Activated CD4-positive, alpha-beta T cell treated with anti-CD3 and anti-CD28 coated beads, Interleukin-2, amount 10 ng/mL, durations not matched to agents 7 days and 5 days (primary cell): Measurements from ENCODE around the gene CAB39L. TPM values are rescaled to one million over a fixed set of nuclear protein-coding genes. Genes with fewer than 3 reads are reported as not detected.

ENCODE experiments used
- CTCF ChIA-PET: fragments of 350-600 bp; sonication (Branson Sonifier 250); formaldehyde crosslinking; loops from one replicate; lab custom pipeline; 2021; ENCODE audit warnings: antibody characterized with exemption; lab: Charles Lee
- POLR2A ChIA-PET: fragments of 350-600 bp; sonication (Branson Sonifier 250); formaldehyde crosslinking; loops from one replicate; lab custom pipeline; 2021; ENCODE audit warnings: antibody characterized with exemption; lab: Charles Lee
- DNase-seq: peaks from one replicate; pipeline ENCODE4 v3.0.0-alpha.2; 2020
- H3K27ac Mint-ChIP-seq: one replicate; pipeline ENCODE4 v1.8.0; 2021; ENCODE audit warnings: mild to moderate bottlenecking, moderate library complexity, mixed read lengths
- H3K27me3 Mint-ChIP-seq: one replicate; pipeline ENCODE4 v1.8.0; 2021; ENCODE audit warnings: mixed read lengths
- H3K36me3 Mint-ChIP-seq: one replicate; pipeline ENCODE4 v1.8.0; 2021; ENCODE audit warnings: low read depth, mixed read lengths
- H3K4me1 Mint-ChIP-seq: one replicate; pipeline ENCODE4 v1.8.0; 2021; ENCODE audit warnings: mixed read lengths
- H3K4me3 Mint-ChIP-seq: one replicate; pipeline ENCODE4 v1.8.0; 2021; ENCODE audit warnings: mild to moderate bottlenecking, moderate library complexity, mixed read lengths
- H3K9me3 Mint-ChIP-seq: one replicate; pipeline ENCODE4 v1.8.0; 2021; ENCODE audit warnings: mixed read lengths
- total RNA-seq, 2 experiments: library from RNA; stranded (reverse); gene quantifications; one replicate each; pipeline ENCODE4 v1.2.3, GENCODE V29; 2021

The CAB39L gene
- total RNA-seq, 2 experiments from 2014 or later, result 3.1 to 3.5 TPM

DNA sequence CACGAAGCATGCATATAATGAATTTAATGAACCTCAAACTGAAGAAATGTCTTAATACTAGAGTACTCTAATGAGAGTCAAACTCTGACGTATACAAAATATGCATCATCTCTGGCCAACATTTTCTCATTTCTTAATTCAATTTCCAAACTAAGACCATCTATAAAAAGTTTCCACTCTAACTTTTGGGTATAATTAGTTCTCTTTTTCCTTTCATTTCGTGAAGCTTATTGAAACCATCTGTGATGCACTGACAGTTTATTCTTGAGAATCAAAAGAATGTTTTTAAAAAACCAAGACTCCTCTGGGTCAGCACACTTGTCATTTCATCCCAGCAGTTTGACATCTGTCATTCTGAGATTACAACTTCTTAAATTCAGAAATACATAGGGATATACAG is 90.0 kb downstream of the CAB39L start:
- H3K9me3 Mint-ChIP-seq, result no peaks in the 10 kb centered on the region
- ChIA-PET POLR2A (no interaction called here), CTCF (no interaction called here)
- no peaks in the 10 kb centered on the region for H3K4me1 Mint-ChIP-seq
- no peaks in the 10 kb centered on the region for H3K27me3 Mint-ChIP-seq
- no peak for DNase-seq
- no peak overlapping the region for H3K27ac Mint-ChIP-seq
- H3K4me3 Mint-ChIP-seq, result no peak overlapping the region
- H3K36me3 Mint-ChIP-seq, result no peaks in the 10 kb centered on the region

DNA sequence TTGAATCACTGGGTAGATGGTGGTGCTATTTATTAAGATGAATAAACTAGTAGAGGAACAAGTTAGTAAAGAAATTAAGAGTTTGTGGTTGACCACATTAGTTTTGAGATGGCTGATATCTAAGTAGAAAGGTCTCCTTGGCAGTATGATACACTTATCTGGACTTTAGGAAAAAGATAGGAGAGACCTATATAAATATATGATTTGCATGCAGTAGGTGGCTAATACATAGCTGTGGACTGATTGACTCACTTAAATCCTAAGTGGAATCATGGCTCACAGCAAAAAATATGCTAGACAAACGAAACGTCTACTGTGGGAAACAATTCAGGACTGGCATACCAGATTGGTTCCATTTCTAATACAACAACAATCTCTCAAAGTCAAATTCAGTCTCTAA is 92.0 kb downstream of the CAB39L start:
- Mint-ChIP-seq H3K4me1 (no peaks in the 10 kb centered on the region), H3K27ac (no peak overlapping the region), H3K36me3 (no peaks in the 10 kb centered on the region), H3K27me3 (no peaks in the 10 kb centered on the region), H3K9me3 (no peaks in the 10 kb centered on the region), H3K4me3 (no peak overlapping the region)
- ChIA-PET POLR2A (no interaction called here), CTCF (interaction anchor here (1.4 kb wide), 1 partner anchor 32 kb away, joined by 3 read pairs; no protein-coding TSS in a partner anchor)
- no peak for DNase-seq

DNA sequence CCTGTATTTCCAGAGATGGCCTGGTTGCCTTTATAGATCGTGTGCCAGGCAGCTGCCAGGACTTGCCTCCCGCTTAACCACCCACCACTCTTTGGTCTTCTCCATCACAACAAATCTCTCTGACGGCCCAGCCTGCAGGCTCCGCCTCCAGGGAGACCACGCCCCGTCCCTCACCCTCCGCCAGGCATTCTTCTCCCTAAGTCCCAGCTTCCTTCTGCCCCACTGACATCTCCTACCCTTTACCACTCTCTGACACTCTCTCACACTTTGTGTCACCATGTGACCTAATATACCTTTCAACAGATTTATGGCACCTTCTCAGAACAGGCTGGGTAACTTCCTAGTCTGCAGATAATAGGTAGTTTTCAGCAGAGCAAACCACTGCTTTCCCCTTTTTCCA is 95.1 kb downstream of the CAB39L start:
- DNase-seq, result no peak
- no peaks in the 10 kb centered on the region for H3K27me3 Mint-ChIP-seq
- POLR2A ChIA-PET, result interaction anchor here (0.6 kb wide), 1 partner anchor 65 kb away, joined by 5 read pairs; no protein-coding TSS in a partner anchor
- no peaks in the 10 kb centered on the region for H3K36me3 Mint-ChIP-seq
- no peaks in the 10 kb centered on the region for H3K4me1 Mint-ChIP-seq
- CTCF ChIA-PET, result interaction anchor here (1.4 kb wide), 1 partner anchor 43 kb away, joined by 5 read pairs; no protein-coding TSS in a partner anchor
- no peaks in the 10 kb centered on the region for H3K9me3 Mint-ChIP-seq
- H3K4me3 Mint-ChIP-seq, result no peak overlapping the region
- H3K27ac Mint-ChIP-seq, result no peak overlapping the region

DNA sequence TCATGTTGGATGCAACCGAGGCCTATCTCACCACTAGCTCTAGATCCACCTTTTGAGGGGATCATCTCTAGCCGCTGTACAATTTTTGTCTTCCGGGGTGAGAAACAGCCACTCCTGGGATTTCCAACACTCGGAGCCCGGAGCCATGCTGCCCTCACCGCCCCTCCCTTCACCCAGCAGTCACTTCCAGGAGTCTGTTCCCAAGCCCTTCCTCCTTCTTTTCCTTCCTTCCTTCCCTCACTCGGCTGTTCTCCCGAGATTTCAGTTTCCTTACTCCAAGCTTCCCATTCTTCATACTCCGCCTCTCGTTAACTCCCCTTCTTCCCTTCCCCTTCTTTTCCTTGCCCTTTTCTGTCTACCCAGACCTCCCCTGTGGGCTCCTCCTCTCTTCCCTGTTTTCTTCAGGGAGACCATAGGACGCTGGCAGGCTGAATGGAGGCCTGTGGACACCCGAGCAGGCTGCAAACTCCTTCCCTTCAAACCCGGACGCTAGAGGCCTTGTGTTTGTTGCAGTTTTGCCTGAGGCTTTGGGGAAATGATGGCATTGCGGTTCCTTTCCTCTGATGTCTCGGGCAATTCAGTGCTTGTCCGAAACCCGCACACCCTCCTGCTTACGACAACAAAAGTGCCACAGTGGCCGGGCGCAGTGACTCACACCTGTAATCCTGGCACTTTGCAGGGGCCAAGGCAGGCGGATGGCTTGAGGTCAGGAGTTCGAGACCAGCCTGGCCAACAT is 96.0 kb downstream of the CAB39L start:
- CTCF ChIA-PET, result interaction anchor here (1.4 kb wide), 1 partner anchor 42 kb away, joined by 5 read pairs; no protein-coding TSS in a partner anchor
- no peaks in the 10 kb centered on the region for H3K4me1 Mint-ChIP-seq
- no peak overlapping the region for H3K4me3 Mint-ChIP-seq
- H3K9me3 Mint-ChIP-seq, result no peaks in the 10 kb centered on the region
- POLR2A ChIA-PET, result no interaction called here
- H3K27ac Mint-ChIP-seq, result no peak overlapping the region
- no peak for DNase-seq
- no peaks in the 10 kb centered on the region for H3K27me3 Mint-ChIP-seq
- H3K36me3 Mint-ChIP-seq, result no peaks in the 10 kb centered on the region

DNA sequence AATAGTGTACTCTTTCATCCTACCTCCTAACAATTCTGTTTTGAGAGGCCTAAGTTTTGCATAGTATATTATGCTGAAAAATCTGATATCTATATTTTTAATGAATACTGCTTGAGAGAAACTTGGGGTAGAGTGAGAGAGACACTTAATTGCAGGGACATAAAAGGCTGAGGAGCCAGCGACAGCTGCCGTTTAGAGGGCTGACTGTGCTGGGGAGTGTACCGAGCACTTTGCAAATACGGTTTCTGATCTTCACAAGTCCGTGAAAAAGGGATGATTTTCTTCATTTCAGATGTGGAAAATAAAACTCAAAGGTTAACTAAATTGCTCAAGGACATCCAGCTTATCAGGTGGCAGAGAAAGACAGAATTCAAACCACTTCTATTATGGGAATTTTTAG is 97.4 kb downstream of the CAB39L start:
- Mint-ChIP-seq H3K27me3 (no peaks in the 10 kb centered on the region), H3K9me3 (no peaks in the 10 kb centered on the region), H3K27ac (no peak overlapping the region), H3K4me1 (no peaks in the 10 kb centered on the region), H3K36me3 (no peaks in the 10 kb centered on the region), H3K4me3 (no peak overlapping the region)
- ChIA-PET POLR2A (no interaction called here), CTCF (interaction anchor here (0.6 kb wide), 1 partner anchor 1048 kb away, joined by 5 read pairs; no protein-coding TSS in a partner anchor)
- no peak for DNase-seq

DNA sequence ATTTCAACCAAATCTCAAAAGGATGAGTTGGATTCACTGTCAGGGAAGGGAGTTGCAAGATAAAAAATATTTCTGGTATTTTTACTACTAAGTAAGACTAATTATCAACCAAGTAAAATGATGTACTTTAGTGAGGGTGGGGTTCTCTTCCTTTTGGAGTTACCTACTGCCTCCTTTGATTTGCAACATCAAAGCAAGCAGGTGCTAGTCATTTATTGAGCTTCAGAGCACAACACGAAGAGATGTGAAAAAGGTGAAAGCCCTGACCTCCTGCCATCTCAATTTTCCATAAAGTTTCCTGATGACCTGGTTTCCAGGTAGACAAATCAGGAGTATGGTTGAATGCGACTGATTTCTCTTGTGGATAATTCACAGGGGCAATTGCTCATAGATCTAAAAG is 100.1 kb downstream of the CAB39L start:
- ChIA-PET POLR2A (no interaction called here), CTCF (interaction anchor here (0.6 kb wide), 1 partner anchor 54 kb away, joined by 3 read pairs; no protein-coding TSS in a partner anchor)
- Mint-ChIP-seq H3K4me1 (no peaks in the 10 kb centered on the region), H3K27ac (no peak overlapping the region), H3K4me3 (no peak overlapping the region), H3K9me3 (no peaks in the 10 kb centered on the region), H3K36me3 (no peaks in the 10 kb centered on the region), H3K27me3 (no peaks in the 10 kb centered on the region)
- no peak for DNase-seq

DNA sequence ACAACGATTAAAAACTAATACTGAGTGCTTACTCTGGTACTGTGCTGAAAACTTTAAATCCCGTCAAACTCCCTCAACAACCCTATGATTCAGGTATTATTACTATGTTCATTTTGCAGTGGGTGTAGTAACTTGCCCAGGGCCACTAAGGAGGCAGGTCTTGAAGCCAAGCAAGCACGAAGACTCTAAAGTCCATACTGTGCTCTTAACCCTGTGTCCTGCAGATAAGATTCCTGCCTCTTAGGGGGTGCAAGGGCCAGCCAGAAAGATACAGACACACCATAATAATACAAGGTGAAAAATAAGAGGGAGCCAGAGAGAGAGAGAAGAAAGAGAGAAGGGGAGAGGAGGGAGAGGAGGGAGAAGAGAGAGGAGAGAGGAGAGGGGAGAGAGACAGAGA is 100.6 kb downstream of the CAB39L start:
- POLR2A ChIA-PET, result no interaction called here
- no peaks in the 10 kb centered on the region for H3K27me3 Mint-ChIP-seq
- H3K4me3 Mint-ChIP-seq, result no peak overlapping the region
- no peak overlapping the region for H3K27ac Mint-ChIP-seq
- H3K4me1 Mint-ChIP-seq, result no peaks in the 10 kb centered on the region
- no peaks in the 10 kb centered on the region for H3K36me3 Mint-ChIP-seq
- no peak for DNase-seq
- no peaks in the 10 kb centered on the region for H3K9me3 Mint-ChIP-seq
- CTCF ChIA-PET, result interaction anchor here (0.6 kb wide), 1 partner anchor 54 kb away, joined by 3 read pairs; no protein-coding TSS in a partner anchor

DNA sequence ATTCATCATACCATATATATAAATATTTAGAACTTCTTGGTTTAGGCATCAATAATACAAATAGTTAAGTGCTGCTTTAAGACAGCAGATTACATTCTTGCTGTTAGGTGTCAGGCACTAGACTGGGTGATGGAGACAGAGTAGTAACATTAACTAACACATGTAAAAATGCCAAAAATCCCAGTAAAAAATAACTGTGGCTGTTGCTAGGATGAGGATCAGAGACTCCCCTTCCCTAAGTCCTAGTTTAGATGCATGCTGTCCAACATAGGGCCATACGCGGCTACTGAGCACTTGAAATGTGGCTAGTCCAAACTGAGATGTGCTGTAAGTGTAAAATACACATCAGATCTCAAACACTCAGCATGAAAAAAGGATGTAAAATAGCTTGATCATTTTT is 101.4 kb downstream of the CAB39L start:
- no peak for DNase-seq
- H3K27me3 Mint-ChIP-seq, result no peaks in the 10 kb centered on the region
- H3K4me3 Mint-ChIP-seq, result no peak overlapping the region
- H3K27ac Mint-ChIP-seq, result no peak overlapping the region
- no peaks in the 10 kb centered on the region for H3K36me3 Mint-ChIP-seq
- CTCF ChIA-PET, result no interaction called here
- H3K4me1 Mint-ChIP-seq, result no peaks in the 10 kb centered on the region
- H3K9me3 Mint-ChIP-seq, result no peaks in the 10 kb centered on the region
- POLR2A ChIA-PET, result no interaction called here

DNA sequence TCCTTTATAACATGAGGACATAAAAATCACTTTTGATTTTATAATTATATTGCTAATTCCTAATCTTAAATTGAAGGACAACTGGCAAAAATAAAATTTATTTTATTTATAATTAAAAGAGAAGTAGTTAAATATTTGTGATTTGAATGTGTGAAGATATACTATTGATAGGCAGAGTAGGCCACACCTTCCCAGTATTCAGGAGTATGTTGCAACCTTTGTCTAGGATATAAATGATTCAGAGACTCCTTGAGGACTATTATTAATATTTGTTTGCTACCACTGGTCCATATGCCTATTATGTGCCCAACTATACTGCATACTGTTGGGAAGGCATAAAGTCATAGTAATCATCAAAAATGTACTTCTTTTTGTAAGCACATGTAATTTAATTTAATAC is 101.9 kb downstream of the CAB39L start:
- H3K36me3 Mint-ChIP-seq, result no peaks in the 10 kb centered on the region

DNA sequence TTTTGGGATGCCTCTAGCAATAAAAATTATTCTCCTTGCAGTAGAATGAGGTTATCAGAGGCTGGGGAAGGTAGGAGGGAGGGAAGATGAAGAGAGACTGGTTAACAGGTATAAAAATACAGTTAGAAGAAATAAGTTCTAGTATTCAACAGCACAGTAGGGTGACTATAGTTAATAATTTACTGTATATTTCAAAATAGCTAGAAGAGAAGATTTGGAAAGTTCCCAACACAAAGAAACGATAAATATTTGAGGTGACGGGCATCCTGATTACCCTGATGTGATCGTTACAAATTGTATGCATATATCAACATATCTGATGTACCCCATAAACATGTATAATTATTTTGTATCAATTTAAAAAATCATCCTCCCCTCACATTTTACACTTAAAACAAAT is 102.3 kb downstream of the CAB39L start:
- no peak overlapping the region for H3K4me3 Mint-ChIP-seq
- DNase-seq, result no peak
- H3K4me1 Mint-ChIP-seq, result no peaks in the 10 kb centered on the region
- CTCF ChIA-PET, result no interaction called here
- H3K27ac Mint-ChIP-seq, result no peak overlapping the region
- no peaks in the 10 kb centered on the region for H3K36me3 Mint-ChIP-seq
- H3K27me3 Mint-ChIP-seq, result no peaks in the 10 kb centered on the region
- no peaks in the 10 kb centered on the region for H3K9me3 Mint-ChIP-seq
- POLR2A ChIA-PET, result no interaction called here

More for the DNA sequence above, 101.9 kb downstream of the CAB39L start:
- Mint-ChIP-seq H3K4me1 (no peaks in the 10 kb centered on the region), H3K27ac (no peak overlapping the region), H3K27me3 (no peaks in the 10 kb centered on the region), H3K4me3 (no peak overlapping the region), H3K9me3 (no peaks in the 10 kb centered on the region)
- ChIA-PET CTCF (no interaction called here), POLR2A (no interaction called here)
- no peak for DNase-seq

DNA sequence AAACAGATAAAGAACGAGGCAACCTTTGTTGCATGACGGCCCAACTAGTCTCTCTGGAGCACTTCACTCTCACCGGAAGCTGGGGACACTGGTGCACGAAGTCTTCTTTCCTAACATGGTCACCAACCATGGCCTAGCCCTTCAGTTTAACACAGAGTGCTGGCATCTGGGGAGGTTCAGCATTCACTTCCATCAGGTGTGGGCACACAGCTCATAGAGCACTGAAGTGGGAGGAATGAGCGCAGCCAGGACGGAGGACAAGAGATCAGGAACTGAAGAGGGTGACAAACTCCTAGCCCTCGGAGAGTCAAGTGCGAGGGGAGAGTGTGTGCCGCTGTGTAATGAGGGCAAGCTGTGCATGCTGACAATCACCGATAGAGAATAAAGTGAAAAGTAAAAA is 103.7 kb downstream of the CAB39L start:
- H3K27me3 Mint-ChIP-seq, result no peaks in the 10 kb centered on the region
- H3K4me1 Mint-ChIP-seq, result no peaks in the 10 kb centered on the region
- no peak overlapping the region for H3K27ac Mint-ChIP-seq
- H3K36me3 Mint-ChIP-seq, result no peaks in the 10 kb centered on the region
- ChIA-PET CTCF (no interaction called here), POLR2A (no interaction called here)
- DNase-seq, result no peak
- H3K9me3 Mint-ChIP-seq, result no peaks in the 10 kb centered on the region
- no peak overlapping the region for H3K4me3 Mint-ChIP-seq

DNA sequence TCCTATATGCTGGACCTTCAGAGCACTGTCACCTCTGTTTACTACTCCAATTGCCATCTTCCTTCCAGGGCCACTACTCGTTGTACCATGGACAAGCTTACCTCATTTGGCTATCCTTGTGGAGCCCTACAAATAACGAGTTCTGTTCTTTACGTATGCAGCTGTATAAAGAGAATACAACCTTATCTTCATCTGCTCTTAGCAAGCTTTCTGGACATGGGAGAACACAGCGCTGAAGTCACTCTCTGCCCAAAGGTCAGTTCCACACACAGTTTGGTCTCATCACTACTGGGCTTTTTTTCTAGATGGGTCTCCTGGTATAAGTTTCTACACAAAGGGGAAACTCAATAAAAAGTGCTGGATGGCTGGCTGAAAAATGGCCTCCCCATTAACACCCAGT is 107.2 kb downstream of the CAB39L start:
- Mint-ChIP-seq H3K9me3 (no peaks in the 10 kb centered on the region), H3K4me1 (no peaks in the 10 kb centered on the region), H3K27ac (no peak overlapping the region), H3K27me3 (no peaks in the 10 kb centered on the region), H3K36me3 (no peaks in the 10 kb centered on the region), H3K4me3 (no peak overlapping the region)
- ChIA-PET CTCF (interaction anchor here (0.6 kb wide), 1 partner anchor 280 kb away, joined by 3 read pairs; no protein-coding TSS in a partner anchor), POLR2A (no interaction called here)
- no peak for DNase-seq

DNA sequence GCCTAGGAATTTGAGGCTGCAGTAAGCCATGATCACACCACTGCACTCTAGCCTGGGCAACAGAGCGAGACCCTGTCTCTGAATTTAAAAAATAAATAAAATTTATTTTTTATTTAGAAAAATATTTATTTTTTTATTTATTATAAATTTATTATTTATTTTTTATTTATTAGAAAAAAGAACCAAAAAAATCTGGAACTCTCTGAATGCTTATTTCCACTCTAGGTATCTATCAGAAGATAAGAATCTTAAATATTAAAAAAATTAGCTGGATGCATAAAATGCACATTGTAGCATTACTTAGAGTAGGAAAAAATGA is 113.4 kb downstream of the CAB39L start:
- no peak overlapping the region for H3K27ac Mint-ChIP-seq
- H3K9me3 Mint-ChIP-seq, result no peaks in the 10 kb centered on the region
- H3K27me3 Mint-ChIP-seq, result no peaks in the 10 kb centered on the region
- POLR2A ChIA-PET, result no interaction called here
- DNase-seq, result no peak
- CTCF ChIA-PET, result no interaction called here
- H3K36me3 Mint-ChIP-seq, result no peaks in the 10 kb centered on the region
- H3K4me3 Mint-ChIP-seq, result no peak overlapping the region
- H3K4me1 Mint-ChIP-seq, result no peaks in the 10 kb centered on the region
